Vagina (tissue), 2 donors: ENCODE data around the gene HADHA. TPM values are rescaled to one million over a fixed set of nuclear protein-coding genes. Genes with fewer than 3 reads are reported as not detected.

ENCODE experiments used
- DNase-seq, 2 donors: peaks; one replicate each; pipeline ENCODE4 v3.0.0-alpha.2; 2017; ENCODE audit errors: extremely low spot score in 2 of 2
- H3K27ac ChIP-seq: fragments of 200-600 bp; sonication (generic); one replicate; pipeline ENCODE4 v1.5.1; 2019
- H3K27me3 ChIP-seq: fragments of 200-600 bp; sonication (generic); one replicate; pipeline ENCODE4 v1.5.1; 2019
- H3K36me3 ChIP-seq, 2 donors: fragments of 200-600 bp; sonication (generic); one replicate each; pipeline ENCODE4 v1.5.1; 2017 to 2019
- H3K4me1 ChIP-seq: fragments of 200-600 bp; sonication (generic); one replicate; pipeline ENCODE4 v1.5.1; 2019
- H3K4me3 ChIP-seq, 2 donors: fragments of 200-600 bp; sonication (generic); 1 replicate in 1 of 2; 2 replicates in 1 of 2; pipeline ENCODE4 v1.5.1; 2016 to 2019
- H3K9me3 ChIP-seq: fragments of 200-600 bp; sonication (generic); one replicate; pipeline ENCODE4 v1.5.1; 2019
- CTCF ChIP-seq, 3 experiments: fragments of 450-650 bp in 2 of 3; fragments of 200-600 bp in 1 of 3; sonication (generic) in 1 of 3; IDR thresholded peaks; one replicate each; pipeline ENCODE4 v1.5.1; 2017 to 2019; ENCODE audit warnings: antibody characterized with exemption in 3 of 3, mild to moderate bottlenecking in 2 of 3, moderate library complexity in 2 of 3
- POLR2A ChIP-seq, 2 donors: fragments of 450-650 bp; IDR thresholded peaks; one replicate each; pipeline ENCODE4 v1.6.1; 2017; ENCODE audit warnings: antibody characterized with exemption in 2 of 2, mild to moderate bottlenecking in 2 of 2, moderate library complexity in 2 of 2
- POLR2AphosphoS5 ChIP-seq, 2 donors: sonication (generic); formaldehyde crosslinking; IDR thresholded peaks; one replicate each; pipeline ENCODE4 v1.9.0; 2017; ENCODE audit warnings: antibody characterized with exemption in 2 of 2, mild to moderate bottlenecking in 2 of 2, low read depth in 1 of 2; ENCODE audit not compliant: insufficient read depth in 1 of 2
- intact Hi-C: fragments of 100-400 bp; cut with DNase I; formaldehyde crosslinking; loops from one replicate; pipeline ENCODE4 v1.15.1; 2023
- total RNA-seq: library from RNA; depleted of rRNA; stranded (reverse); fragments of >200 nt; gene quantifications from one replicate; pipeline ENCODE4 v1.2.3, GENCODE V29; 2016

HADHA gene
- total RNA-seq, 1 donor from 2014 or later, result 124 TPM

DNA sequence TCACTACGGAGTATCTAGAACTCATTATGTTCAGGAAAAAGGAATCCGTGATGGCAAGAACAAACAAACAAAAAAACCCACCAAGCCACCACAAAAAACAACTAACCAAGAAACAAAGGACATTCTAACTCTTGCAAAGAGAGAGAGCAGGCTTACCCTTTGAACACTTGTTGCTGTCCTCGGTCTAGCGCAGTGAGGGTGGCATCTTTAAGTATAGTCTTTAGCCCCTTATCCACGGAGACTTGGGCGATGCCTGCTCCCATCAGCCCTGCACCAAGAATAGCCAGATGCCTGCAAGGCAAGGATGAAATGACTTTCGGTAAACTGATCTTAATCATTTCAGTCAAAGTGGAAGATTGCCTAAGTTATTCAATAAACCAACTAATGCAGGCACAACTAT lies 40.5 kb downstream of the HADHA start:
- no peak for DNase-seq
- Histone ChIP-seq H3K9me3 (no peaks in the 10 kb centered on the region), H3K36me3 (peaks cover 0 to 61% of the 10 kb centered on the region in 2 donors), H3K27me3 (no peaks in the 10 kb centered on the region), H3K4me3 (no peak overlapping the region), H3K4me1 (no peaks in the 10 kb centered on the region), H3K27ac (no peak overlapping the region)
- intact Hi-C loops, result no loop called here
- TF ChIP-seq POLR2A (IDR thresholded peaks at IDR 0.05) (no peak), CTCF (IDR thresholded peaks at IDR 0.05) (no peak), POLR2AphosphoS5 (IDR thresholded peaks at IDR 0.05; ENCODE audit: insufficient read depth in 1 of 2, low read depth in 1 of 2) (no peak)

GRCh38 chr2:26202981-26203490 lies 41.4 kb downstream of the HADHA start:
- H3K9me3 ChIP-seq, result no peaks in the 10 kb centered on the region
- TF ChIP-seq POLR2AphosphoS5 (IDR thresholded peaks at IDR 0.05; ENCODE audit: insufficient read depth in 1 of 2, low read depth in 1 of 2) (no peak), CTCF (IDR thresholded peaks at IDR 0.05) (no peak), POLR2A (IDR thresholded peaks at IDR 0.05) (no peak)
- no peaks in the 10 kb centered on the region for H3K27me3 ChIP-seq
- DNase-seq, result no peak
- H3K36me3 ChIP-seq, result peaks cover 0 to 59% of the 10 kb centered on the region in 2 donors
- H3K4me1 ChIP-seq, result no peaks in the 10 kb centered on the region
- intact Hi-C loops, result no loop called here
- no peak overlapping the region for H3K27ac ChIP-seq
- no peak overlapping the region for H3K4me3 ChIP-seq

DNA sequence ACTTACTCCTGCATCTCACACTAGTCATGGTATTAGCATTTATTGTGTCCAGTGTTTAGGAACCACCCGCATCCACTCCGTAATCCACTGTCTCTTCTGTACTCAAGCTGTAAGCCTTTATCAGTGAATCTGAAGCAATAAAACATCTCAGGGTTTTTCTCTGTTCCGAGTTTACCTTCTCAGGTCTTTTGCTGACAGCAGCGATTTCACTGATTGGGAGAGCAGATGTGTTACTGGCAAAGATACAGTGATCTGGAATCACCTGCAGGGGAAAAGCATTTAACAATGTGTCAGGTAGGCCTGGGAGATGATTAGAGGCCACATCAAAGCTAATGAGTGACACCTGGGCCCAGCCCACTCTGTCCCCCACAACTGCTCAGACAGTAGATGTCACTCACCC lies 46.9 kb downstream of the HADHA start:
- intact Hi-C loops, result no loop called here
- no peak overlapping the region for H3K27ac ChIP-seq
- TF ChIP-seq POLR2A (IDR thresholded peaks at IDR 0.05) (no peak), POLR2AphosphoS5 (IDR thresholded peaks at IDR 0.05; ENCODE audit: insufficient read depth in 1 of 2, low read depth in 1 of 2) (no peak), CTCF (IDR thresholded peaks at IDR 0.05) (no peak)
- peaks cover 11% of the 10 kb centered on the region for H3K4me1 ChIP-seq
- no peaks in the 10 kb centered on the region for H3K9me3 ChIP-seq
- H3K4me3 ChIP-seq, result no peak overlapping the region
- DNase-seq, result no peak
- no peaks in the 10 kb centered on the region for H3K27me3 ChIP-seq
- peaks cover 0 to 80% of the 10 kb centered on the region in 2 donors for H3K36me3 ChIP-seq

- Histone ChIP-seq H3K4me1 (peaks cover 11% of the 10 kb centered on the region), H3K27me3 (no peaks in the 10 kb centered on the region), H3K36me3 (peaks cover 0 to 77% of the 10 kb centered on the region in 2 donors), H3K4me3 (no peak overlapping the region), H3K9me3 (no peaks in the 10 kb centered on the region), H3K27ac (no peak overlapping the region)
- no peak for DNase-seq
- TF ChIP-seq CTCF (IDR thresholded peaks at IDR 0.05), result no peak
- no peak for TF ChIP-seq POLR2AphosphoS5 (IDR thresholded peaks at IDR 0.05; ENCODE audit: insufficient read depth in 1 of 2, low read depth in 1 of 2)
- no peak for TF ChIP-seq POLR2A (IDR thresholded peaks at IDR 0.05)
- intact Hi-C loops, result no loop called here
Measured at GRCh38 chr2:26196683-26197418, 47.6 kb downstream of the HADHA start.
